Fibroblast of skin of right quadriceps (primary cell): Measurements from ENCODE around the gene FTO.
A peak's percentile ranks its signal among the peaks of the same experiment; 100 is the strongest.

ENCODE experiments used
- DNase-seq: peaks from one replicate; pipeline ENCODE4 v3.0.0-alpha.2; 2013

Gene FTO

DNA sequence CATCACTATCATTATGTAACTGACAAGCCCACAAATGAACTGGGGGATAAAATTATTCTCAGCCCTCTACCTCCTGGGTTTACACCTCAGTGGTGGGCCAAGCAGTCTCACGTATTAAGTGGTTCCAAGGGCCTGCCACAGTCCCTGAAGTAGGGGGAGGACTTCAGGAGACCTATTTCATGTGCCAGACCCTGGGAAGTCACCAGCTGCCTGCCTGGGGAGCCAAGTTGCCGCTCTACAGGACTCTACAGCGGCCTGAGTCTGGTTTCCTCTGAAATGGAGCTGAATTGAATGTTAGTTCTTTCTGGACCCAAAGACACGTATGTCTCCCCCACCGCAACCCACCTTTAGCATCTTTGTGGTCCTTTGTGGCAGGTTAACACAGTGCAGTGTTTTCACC lies 395.7 kb downstream of the FTO start:
- no peak for DNase-seq

- DNase-seq = no peak
These were observed 399.2 kb downstream of the FTO start for GRCh38 chr16:54102888-54103866.

GRCh38 chr16:54106057-54106456 lies 402.1 kb downstream of the FTO start:
- DNase-seq = no peak

GRCh38 chr16:54107583-54108202 lies 403.7 kb downstream of the FTO start:
- no peak for DNase-seq

- DNase-seq = no peak
These were observed 406.3 kb downstream of the FTO start for GRCh38 chr16:54110016-54110981.

DNA sequence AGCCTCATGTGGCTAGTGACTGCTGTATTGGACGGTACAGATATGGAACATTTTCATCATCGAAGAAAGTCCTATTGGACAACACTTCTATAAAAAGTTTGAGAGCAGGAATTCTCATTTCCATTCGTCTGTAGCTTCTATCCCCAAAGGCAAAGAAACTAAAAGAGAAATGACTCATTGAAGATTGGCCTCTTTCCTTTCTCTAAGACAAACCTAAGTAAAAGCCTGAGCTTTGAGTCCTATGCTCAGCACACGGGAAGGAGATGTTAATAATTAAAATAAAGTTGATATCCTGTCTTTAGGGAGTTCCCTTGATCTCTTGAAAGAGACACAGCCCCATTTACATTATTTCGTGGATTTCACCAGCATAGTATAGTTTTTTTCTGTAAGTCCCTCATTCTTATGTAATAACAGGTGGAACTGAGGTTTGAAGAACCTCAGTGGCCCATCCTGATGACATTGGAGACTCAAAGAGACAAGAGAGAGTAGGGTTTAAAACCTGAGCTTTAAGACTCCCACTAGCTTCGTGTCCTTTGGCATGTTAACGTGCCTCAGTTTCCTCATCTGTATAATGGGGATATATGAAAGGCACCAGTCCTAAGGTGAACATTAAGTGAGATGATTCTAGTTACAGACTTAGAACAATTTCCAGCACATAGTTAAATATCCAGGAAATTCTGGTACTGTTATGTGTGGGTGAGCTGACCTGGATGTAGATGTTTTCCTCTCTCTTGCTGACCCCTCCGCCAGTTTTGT lies 408.7 kb downstream of the FTO start:
- DNase-seq = no peak

DNA sequence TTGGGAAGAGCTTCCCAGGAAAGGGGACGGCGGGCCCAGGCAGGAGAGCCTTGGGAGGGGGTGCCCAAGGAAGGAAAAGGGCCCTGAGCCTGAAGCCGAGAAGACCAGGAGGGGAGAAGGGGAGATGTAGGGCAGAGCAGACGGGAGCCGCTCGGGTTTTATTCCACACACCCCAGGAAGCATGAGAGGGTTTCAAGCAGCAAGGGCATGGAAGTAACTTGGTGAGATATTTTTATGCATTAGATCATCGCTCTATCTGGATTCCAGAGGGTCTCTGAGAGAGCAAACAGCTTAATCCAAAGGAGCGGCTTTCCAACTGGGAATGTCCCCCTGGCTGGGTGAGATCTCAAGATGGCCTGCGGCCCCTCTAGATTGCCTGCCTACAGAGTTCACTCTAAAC lies 411.6 kb downstream of the FTO start:
- DNase-seq = no peak

GRCh38 chr16:54116124-54116655 lies 412.2 kb downstream of the FTO start:
- no peak for DNase-seq

DNA sequence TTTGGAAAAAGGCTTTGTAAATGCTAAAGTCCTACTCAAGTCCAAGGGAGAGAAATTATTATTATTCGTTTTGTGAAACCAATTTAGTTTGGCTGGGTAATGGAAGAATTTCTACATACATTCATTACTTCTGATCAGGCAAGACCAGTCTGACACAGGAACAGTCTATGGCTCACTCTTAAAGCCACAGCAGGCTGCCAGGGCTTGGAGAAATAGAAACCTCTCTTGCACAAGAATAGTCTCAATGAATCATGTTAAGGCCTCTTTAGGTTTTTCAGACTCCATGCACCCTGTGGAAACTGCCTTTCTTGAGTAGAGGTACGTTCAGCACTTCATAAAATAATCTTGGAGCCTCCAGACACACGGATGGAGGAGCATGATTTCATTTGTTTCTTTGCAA lies 414.9 kb downstream of the FTO start:
- DNase-seq = peak; percentile 40

DNA sequence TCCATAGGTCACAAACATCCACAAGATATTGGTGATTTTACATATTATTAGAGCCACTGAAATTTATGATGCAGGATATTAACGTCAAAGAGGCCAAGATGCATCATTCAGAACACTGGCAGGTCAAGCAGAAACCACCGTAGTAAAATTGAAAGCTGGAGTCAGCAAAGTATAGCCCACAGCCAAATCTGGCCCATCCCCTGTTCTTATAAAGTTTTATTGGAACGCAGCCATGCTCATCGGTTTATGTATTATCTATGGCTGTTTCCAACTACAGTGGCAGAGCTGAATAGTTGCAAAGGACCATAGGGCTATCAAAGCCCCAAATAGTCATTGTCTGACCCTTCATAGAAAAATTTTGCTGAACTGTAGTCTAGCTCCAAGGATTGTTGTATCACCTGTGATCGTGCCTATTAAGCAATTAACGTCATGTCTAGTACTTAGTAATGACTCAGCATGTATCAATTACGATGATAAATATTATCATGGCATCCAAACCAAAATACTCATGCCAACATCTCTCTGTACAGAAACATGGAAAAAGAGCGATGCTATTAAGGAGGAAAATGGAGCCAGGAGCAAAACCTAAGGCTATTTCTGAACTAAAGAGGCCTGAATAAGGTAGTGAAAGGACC lies 417.0 kb downstream of the FTO start:
- no peak for DNase-seq

DNA sequence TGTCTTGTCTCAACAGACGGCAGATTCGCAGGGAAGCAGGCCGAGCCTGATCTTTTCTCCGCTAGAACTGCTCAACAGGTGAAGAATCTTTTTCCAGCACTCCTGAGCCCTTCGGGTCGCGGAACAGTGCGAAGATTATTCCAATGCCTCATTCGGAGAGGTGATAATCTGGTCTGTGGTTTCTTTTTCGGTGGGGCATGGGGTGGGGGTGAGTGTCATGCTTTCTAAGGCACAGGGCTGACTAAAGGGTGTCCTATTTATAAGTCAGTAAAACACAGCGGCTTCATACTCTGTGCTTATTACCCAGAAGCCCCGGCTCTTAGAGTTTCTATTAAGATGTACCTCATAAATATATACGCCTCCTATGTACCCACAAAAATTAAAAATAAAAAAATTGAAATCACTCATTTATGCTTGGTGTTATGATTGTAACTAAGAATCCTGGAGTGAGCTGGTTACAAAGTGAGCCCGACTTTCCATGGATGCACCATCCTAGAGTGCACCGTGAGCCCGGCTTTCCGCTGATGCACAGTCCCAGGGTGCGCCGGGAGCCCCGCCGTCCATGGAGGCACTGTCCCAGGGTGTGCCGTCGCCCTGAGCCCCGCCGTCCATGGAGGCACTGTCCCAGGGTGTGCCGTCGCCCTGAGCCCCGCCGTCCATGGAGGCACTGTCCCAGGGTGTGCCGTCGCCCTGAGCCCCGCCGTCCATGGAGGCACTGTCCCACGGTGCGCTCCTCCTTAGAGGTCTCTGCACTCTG lies 417.8 kb downstream of the FTO start:
- DNase-seq = no peak

DNA sequence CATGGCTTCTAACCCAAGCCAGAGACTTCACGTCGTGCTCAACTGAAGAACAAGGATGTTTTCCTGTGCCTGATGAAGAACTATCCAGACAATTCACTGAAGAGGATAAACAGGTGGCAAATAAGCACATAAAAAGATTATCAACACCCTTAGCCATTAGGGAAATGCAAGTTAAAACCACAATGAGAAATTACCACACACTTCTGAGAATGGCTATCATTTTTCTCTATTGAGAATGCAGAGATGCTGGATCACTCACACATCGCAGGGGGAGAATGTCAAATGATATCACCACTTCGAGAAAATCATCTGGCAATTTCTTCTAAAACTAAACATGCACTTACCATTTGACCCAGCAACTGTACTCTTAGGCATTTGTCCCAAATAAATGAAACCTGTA lies 419.8 kb downstream of the FTO start:
- DNase-seq = peak; percentile 9

DNA sequence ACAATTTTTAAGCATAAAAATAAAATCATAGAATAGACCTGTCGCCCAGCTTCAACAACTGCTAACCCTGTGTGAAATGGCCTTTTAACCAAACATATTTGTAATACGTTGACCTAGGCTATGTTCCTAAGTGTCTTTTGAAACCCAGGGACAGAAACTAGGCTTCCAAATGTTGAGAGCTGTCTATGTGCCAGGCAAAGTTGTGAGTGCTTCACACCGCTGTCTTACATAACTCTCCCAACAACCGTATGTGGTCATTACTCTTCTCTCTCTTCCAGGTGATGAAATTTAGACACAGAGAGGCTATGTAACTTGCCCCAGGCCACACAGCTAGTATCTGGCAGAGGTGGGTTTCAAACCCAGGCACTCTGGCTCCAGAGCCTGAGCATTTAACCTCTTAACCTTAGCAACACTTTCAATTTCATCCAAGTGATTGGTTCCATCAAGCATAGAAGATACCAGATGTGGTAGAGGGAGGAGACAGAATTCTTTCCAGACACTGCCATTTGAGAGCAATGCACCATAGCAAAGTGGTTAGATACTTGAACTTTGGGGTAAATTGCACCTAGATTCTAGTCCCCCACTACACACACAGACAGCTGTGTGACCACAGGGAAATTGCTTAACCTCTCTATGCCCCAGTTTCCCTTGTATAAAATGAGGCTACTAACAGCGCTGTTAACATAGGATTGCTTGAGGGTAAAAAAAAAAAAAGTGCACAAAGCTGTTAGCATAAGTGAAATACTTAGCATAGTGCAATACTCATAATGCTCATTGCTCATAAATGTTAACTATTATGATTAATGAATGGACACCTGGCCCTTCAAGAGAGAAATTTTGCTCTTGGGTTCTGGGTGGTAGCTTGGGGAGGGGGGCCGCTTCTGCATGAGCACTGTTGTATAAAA lies 422.0 kb downstream of the FTO start:
- no peak for DNase-seq

DNA sequence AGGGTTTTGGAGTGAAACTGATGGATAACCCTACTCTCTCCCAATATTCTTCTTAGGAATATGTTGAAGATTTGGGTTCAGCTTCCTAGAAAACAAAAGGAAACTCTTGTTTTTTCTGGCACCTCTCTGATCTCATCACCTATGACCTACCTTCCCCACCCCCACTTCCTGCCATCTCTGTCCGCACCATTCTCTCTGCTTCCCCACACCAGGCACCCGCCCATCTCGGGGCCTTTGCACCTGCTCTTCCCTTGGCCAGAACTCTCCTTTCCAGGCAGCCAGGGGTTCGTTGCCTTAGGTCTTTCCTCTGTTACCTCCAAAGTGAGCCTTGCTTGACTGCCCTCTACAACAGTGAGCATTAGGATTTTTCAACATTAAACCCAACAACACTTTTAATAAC lies 423.0 kb downstream of the FTO start:
- DNase-seq = no peak

DNA sequence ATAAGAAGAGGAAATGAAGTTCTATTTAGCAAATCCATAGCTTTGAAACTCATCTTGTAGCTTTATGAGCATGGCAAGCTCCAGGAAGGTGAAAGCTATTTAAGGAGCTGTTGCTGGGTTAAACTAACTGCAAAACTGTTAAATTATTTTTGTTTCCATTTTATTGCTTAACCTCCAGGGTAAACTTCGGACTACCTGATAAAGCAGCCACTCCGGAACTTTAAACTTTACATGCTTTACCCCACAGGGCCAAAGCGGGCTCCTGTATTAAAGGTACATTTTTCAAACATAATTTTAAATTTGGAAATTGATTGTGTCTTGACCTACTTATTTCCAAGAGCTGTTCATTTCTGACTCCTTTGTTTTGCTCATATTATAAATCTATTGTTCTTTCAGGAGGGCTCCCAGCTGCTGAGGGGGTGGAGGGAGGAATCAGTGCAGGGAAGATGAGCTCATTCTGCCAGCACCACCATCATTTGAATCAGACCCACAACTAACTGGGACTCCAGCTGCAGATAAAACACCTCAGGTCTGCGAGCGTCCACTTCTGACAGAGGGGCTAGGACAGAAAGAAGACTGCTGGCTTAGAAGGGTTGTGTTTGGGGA lies 424.8 kb downstream of the FTO start:
- no peak for DNase-seq

GRCh38 chr16:54129810-54130209 lies 425.9 kb downstream of the FTO start:
- no peak for DNase-seq

DNA sequence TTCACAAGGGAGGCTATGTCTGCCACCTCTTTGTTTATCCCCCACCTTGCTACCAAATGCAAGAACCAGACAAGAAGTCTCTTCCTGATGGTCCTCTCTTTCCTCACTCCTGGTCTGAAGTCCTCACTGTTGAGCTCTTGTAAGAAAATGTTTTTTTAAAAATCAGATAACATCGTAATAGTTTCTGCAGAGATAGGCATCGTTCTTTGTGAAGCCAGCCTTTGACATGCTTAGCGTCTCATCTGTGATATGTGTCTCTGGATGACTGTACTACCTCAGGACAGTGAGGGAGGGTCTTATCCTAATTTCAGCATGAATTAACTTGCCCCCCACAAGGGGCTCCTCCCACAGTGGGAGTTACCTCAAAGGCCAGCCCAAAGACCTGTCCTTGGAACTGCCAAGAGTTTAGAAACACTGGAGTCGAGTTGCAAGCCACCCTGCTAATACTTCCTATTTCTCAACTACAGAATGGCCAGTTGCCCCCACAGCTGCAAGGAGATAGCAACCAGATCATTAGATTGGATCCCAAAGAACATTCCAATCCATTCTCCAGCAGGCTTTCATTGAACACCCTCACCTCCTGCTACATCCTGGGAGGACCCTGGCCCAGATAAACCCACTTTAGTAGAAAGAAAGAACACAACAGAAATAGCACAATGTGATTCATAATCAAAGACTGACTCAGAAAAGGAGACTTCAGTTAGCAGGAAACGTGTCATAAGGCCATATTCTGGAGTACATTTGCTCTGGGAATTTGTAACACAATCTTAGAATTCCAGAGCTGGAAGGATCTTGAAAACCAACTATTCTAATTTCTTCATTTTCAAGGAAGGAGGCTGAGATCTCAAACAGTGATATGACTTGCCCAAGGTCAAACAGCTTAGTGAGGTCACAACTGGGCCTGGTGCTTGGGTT lies 431.7 kb downstream of the FTO start:
- DNase-seq = peak; percentile 84

DNA sequence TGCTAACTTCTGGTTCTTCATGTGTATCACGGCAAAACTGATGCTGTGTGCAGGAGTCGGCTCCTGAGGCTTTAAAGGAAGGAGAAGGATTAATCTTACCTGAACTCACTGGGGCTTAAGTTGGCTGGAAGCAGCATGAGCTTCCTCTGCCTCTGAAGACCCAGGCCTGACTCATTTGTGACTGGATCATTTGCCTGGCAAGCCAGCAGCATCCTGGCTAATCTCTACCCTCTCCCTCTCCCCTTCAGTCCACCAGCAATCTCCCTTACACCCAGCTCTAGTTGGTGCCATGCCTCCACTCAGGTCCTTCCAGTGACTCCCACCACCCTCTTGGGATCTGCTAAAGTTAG lies 432.3 kb downstream of the FTO start:
- DNase-seq = no peak
